H1 (cell line): ENCODE results near the gene L3MBTL1. TPM values are rescaled to one million over a fixed set of nuclear protein-coding genes. Genes with fewer than 3 reads are reported as not detected.

Experiments used
- CTCF ChIA-PET: fragments of 300-600 bp; sonication (Branson Sonifier 250); formaldehyde crosslinking; loops from one replicate; lab custom pipeline; 2021; ENCODE audit not compliant: partially characterized antibody; lab: Charles Lee
- POLR2A ChIA-PET: fragments of 300-600 bp; sonication (Branson Sonifier 250); formaldehyde crosslinking; loops from one replicate; lab custom pipeline; 2021; ENCODE audit warnings: inconsistent platforms; ENCODE audit not compliant: partially characterized antibody; lab: Charles Lee
- DNase-seq, 2 experiments: peaks; one replicate each; pipeline versions ENCODE4 v3.0.0 to v3.0.0-alpha.2; 2010 to 2022; ENCODE audit warnings: low spot score in 2 of 2, low read depth in 1 of 2, mixed read lengths in 1 of 2
- FAIRE-seq: peaks from 2 replicates; lab custom pipeline; 2011; peaks lifted over from hg19 to GRCh38; lab: Jason Lieb, UNC
- H2AFZ ChIP-seq: 2 replicates; pipeline ENCODE4 v1.8.1; 2012; ENCODE audit warnings: low read length, inconsistent platforms
- H2AK5ac ChIP-seq: 2 replicates; pipeline ENCODE4 v1.6.1; 2013; ENCODE audit warnings: low read depth, low read length
- H2BK120ac ChIP-seq: replicated peaks from 2 replicates; pipeline ENCODE3; 2013; ENCODE audit warnings: low read depth, low read length, inconsistent platforms
- H2BK12ac ChIP-seq: 2 replicates; pipeline ENCODE4 v1.6.1; 2013; ENCODE audit warnings: low read depth, low read length
- H2BK15ac ChIP-seq: 2 replicates; pipeline ENCODE4 v1.6.1; 2013; ENCODE audit warnings: low read length
- H2BK20ac ChIP-seq: 2 replicates; pipeline ENCODE4 v1.6.1; 2013; ENCODE audit warnings: low read length
- H2BK5ac ChIP-seq: 2 replicates; pipeline ENCODE4 v1.6.1; 2013; ENCODE audit warnings: low read depth, low read length
- H3K14ac ChIP-seq: 2 replicates; pipeline ENCODE4 v1.6.1; 2013; ENCODE audit warnings: inconsistent platforms; ENCODE audit not compliant: insufficient read length
- H3K18ac ChIP-seq: 2 replicates; pipeline ENCODE4 v1.6.1; 2013; ENCODE audit warnings: low read length; ENCODE audit errors: extremely low read depth
- H3K23ac ChIP-seq: 2 replicates; pipeline ENCODE4 v1.6.1; 2013; ENCODE audit warnings: inconsistent platforms; ENCODE audit not compliant: insufficient read length
- H3K23me2 ChIP-seq: 2 replicates; pipeline ENCODE4 v1.6.1; 2013; ENCODE audit warnings: low read depth, low read length
- H3K27ac ChIP-seq: 2 replicates; pipeline ENCODE4 v1.6.1; 2011; ENCODE audit warnings: low read depth, low read length, inconsistent platforms
- H3K27me3 ChIP-seq, 4 experiments: replicated peaks in 1 of 4; 1 replicate in 1 of 4; 2 replicates in 3 of 4; pipeline versions ENCODE4 v1.6.1 to v1.8.1; 2011 to 2013; ENCODE audit warnings: low read length in 3 of 4, mild to moderate bottlenecking in 3 of 4, inconsistent platforms in 2 of 4, mixed read lengths in 2 of 4, moderate library complexity in 1 of 4; ENCODE audit not compliant: control insufficient read depth in 3 of 4, insufficient read depth in 3 of 4; ENCODE audit errors: extremely low read depth in 1 of 4
- H3K36me3 ChIP-seq, 4 experiments: 2 replicates each; pipeline versions ENCODE4 v1.6.1 to v1.8.1; 2011 to 2013; ENCODE audit warnings: mild to moderate bottlenecking in 4 of 4, low read length in 3 of 4, moderate library complexity in 2 of 4, control low read depth in 1 of 4, inconsistent platforms in 1 of 4; ENCODE audit not compliant: insufficient read depth in 4 of 4, control insufficient read depth in 2 of 4
- H3K4ac ChIP-seq: replicated peaks from 2 replicates; pipeline ENCODE3; 2013; ENCODE audit warnings: low read length, low read depth, mixed read lengths, inconsistent platforms; ENCODE audit not compliant: insufficient read length
- H3K4me1 ChIP-seq, 4 experiments: replicated peaks in 1 of 4; 1 replicate in 1 of 4; 2 replicates in 3 of 4; pipeline versions ENCODE4 v1.6.1 to v1.8.1; 2011 to 2013; ENCODE audit warnings: low read length in 3 of 4, inconsistent platforms in 2 of 4, mixed read lengths in 1 of 4; ENCODE audit not compliant: insufficient read depth in 4 of 4, control insufficient read depth in 3 of 4
- H3K4me2 ChIP-seq, 2 experiments: 2 replicates each; pipeline versions ENCODE4 v1.6.1 to v1.8.1; 2011 to 2013; ENCODE audit warnings: low read depth in 2 of 2, low read length in 2 of 2, control low read depth in 1 of 2, inconsistent platforms in 1 of 2, mild to moderate bottlenecking in 1 of 2; ENCODE audit not compliant: insufficient read depth in 1 of 2
- H3K4me3 ChIP-seq, 4 experiments: fragments of 200-600, 300-600 bp in 1 of 4; sonication (generic), shearing (Covaris generic), sonication (Bioruptor Twin) in 1 of 4; 2 replicates each; pipeline versions ENCODE4 v1.5.1 to v1.8.1; 2011 to 2016; ENCODE audit warnings: low read length in 4 of 4, low read depth in 3 of 4, control low read depth in 2 of 4, inconsistent platforms in 2 of 4, mild to moderate bottlenecking in 2 of 4, mixed read lengths in 1 of 4, moderate library complexity in 1 of 4; ENCODE audit not compliant: insufficient read depth in 2 of 4; ENCODE audit errors: extremely low read depth in 1 of 4
- H3K56ac ChIP-seq: replicated peaks from 2 replicates; pipeline ENCODE3; 2013; ENCODE audit warnings: low read depth, mild to moderate bottlenecking, mixed read lengths, low read length, inconsistent platforms; ENCODE audit not compliant: insufficient read length
- H3K79me1 ChIP-seq: 2 replicates; pipeline ENCODE4 v1.6.1; 2013; ENCODE audit warnings: low read depth, low read length, control low read depth
- H3K79me2 ChIP-seq, 2 experiments: 2 replicates each; pipeline versions ENCODE4 v1.6.1 to v1.8.1; 2012 to 2013; ENCODE audit warnings: low read length in 2 of 2, mild to moderate bottlenecking in 2 of 2, inconsistent platforms in 1 of 2; ENCODE audit not compliant: insufficient read depth in 2 of 2, control insufficient read depth in 1 of 2
- H3K9ac ChIP-seq, 4 experiments: replicated peaks in 1 of 4; 1 replicate in 1 of 4; 2 replicates in 3 of 4; pipeline versions ENCODE4 v1.6.1 to v1.8.1; 2011 to 2013; ENCODE audit warnings: low read depth in 3 of 4, low read length in 3 of 4, control low read depth in 2 of 4, mild to moderate bottlenecking in 2 of 4, moderate library complexity in 2 of 4, inconsistent platforms in 1 of 4; ENCODE audit errors: extremely low read depth in 1 of 4
- H3K9me3 ChIP-seq, 2 experiments: 2 replicates each; pipeline versions ENCODE4 v1.6.1 to v1.8.1; 2012 to 2013; ENCODE audit warnings: mild to moderate bottlenecking in 2 of 2, moderate library complexity in 2 of 2, control low read depth in 1 of 2, inconsistent platforms in 1 of 2, low read depth in 1 of 2, low read length in 1 of 2, mixed read lengths in 1 of 2; ENCODE audit not compliant: insufficient read depth in 2 of 2
- H4K20me1 ChIP-seq, 2 experiments: replicated peaks in 1 of 2; 2 replicates each; pipeline versions ENCODE3 to v1.8.1; 2011 to 2013; ENCODE audit warnings: inconsistent platforms in 2 of 2, low read length in 2 of 2, mild to moderate bottlenecking in 1 of 2; ENCODE audit not compliant: insufficient read depth in 2 of 2, control insufficient read depth in 1 of 2
- H4K5ac ChIP-seq: 2 replicates; pipeline ENCODE4 v1.6.1; 2013; ENCODE audit warnings: low read length, low read depth, mixed read lengths, inconsistent platforms; ENCODE audit not compliant: insufficient read length
- H4K8ac ChIP-seq: 2 replicates; pipeline ENCODE4 v1.8.0; 2013; ENCODE audit warnings: mild to moderate bottlenecking, moderate library complexity, low read length, inconsistent platforms; ENCODE audit not compliant: insufficient read depth; ENCODE audit errors: extremely low read depth
- H4K91ac ChIP-seq: replicated peaks from 2 replicates; pipeline ENCODE3; 2013; ENCODE audit warnings: low read length, mixed read lengths, inconsistent platforms; ENCODE audit not compliant: insufficient read length
- ASH2L ChIP-seq: fragments of 200-600, 300-600 bp; sonication (generic); IDR thresholded peaks from one replicate; pipeline ENCODE4 v1.7.1; 2017; ENCODE audit warnings: low read length
- ATF3 ChIP-seq: IDR thresholded peaks from 2 replicates; pipeline ENCODE4 v1.6.1; 2011; ENCODE audit warnings: low read depth, mild to moderate bottlenecking, low read length; ENCODE audit not compliant: insufficient read depth
- CBX5 ChIP-seq: fragments of 300-800, 300-1000 bp; sonication (generic); IDR thresholded peaks from 2 replicates; pipeline ENCODE4 v1.7.1; 2016; ENCODE audit warnings: antibody characterized with exemption, low read length, low read depth
- CEBPB ChIP-seq: IDR thresholded peaks from 2 replicates; pipeline ENCODE4 v1.6.1; 2012; ENCODE audit warnings: low read depth, low read length
- CREB1 ChIP-seq: IDR thresholded peaks from 2 replicates; pipeline ENCODE4 v1.6.1; 2012; ENCODE audit warnings: inconsistent platforms
- GTF2F1 ChIP-seq: IDR thresholded peaks from 2 replicates; pipeline ENCODE4 v1.6.1; 2012; ENCODE audit warnings: low read depth, low read length, improper control_type of control experiment, borderline replicate concordance
- JUND ChIP-seq: IDR thresholded peaks from 2 replicates; pipeline ENCODE4 v1.6.1; 2011; ENCODE audit warnings: mild to moderate bottlenecking, improper control_type of control experiment, low read length
- KDM4A ChIP-seq: IDR thresholded peaks from one replicate; pipeline ENCODE4 v1.7.1; 2012; ENCODE audit warnings: low read depth, mild to moderate bottlenecking, moderate library complexity, low read length, inconsistent platforms; ENCODE audit not compliant: severe bottlenecking
- RBBP5 ChIP-seq: IDR thresholded peaks from 2 replicates; pipeline ENCODE4 v1.7.1; 2012; ENCODE audit warnings: low read depth, mild to moderate bottlenecking, inconsistent platforms, low read length, moderate library complexity, borderline replicate concordance
- RFX5 ChIP-seq: IDR thresholded peaks from 2 replicates; pipeline ENCODE4 v1.6.1; 2011; ENCODE audit warnings: low read depth, low read length, improper control_type of control experiment, borderline replicate concordance
- SP1 ChIP-seq: IDR thresholded peaks from 2 replicates; pipeline ENCODE4 v1.6.1; 2011; ENCODE audit warnings: low read depth, low read length
- WGBS, 2 experiments: shearing (Covaris generic) in 1 of 2; methylation state at CpG; one replicate each; pipeline versions ENCODE4 v1.1.6 to v1.1.7; 2013 to 2015; ENCODE audit warnings: low lambda C conversion rate in 2 of 2, mixed read lengths in 2 of 2, inconsistent platforms in 1 of 2, low coverage in 1 of 2, missing lambda C conversion rate in 1 of 2; ENCODE audit not compliant: insufficient replicate concordance in 2 of 2, insufficient coverage in 1 of 2, insufficient read length in 1 of 2; ENCODE audit errors: extremely low coverage in 1 of 2, missing lambda C conversion rate in 1 of 2; 5-methylcytosine and 5-hydroxymethylcytosine counted together
- polyA plus RNA-seq, 7 experiments: library from polyadenylated mRNA; depleted of rRNA in 3 of 7; stranded (reverse) in 5 of 7; unstranded in 2 of 7; fragments of >200 nt in 5 of 7; fragments of 200-250 nt in 2 of 7; gene quantifications; 1 replicate in 5 of 7; 2 replicates in 1 of 7; 4 replicates in 1 of 7; pipeline versions ENCODE4 v1.2.1 to v1.2.3, GENCODE V29; 2011 to 2013; ENCODE audit warnings: missing spikeins in 2 of 7, mixed read lengths in 2 of 7
- total RNA-seq: library from RNA; stranded (reverse); fragmentation: NEBNext Ultra II Directional; extraction: Animal tissue kit (Norgen Biotek cat#: 25700); gene quantifications from 2 replicates; pipeline ENCODE4 v1.2.1, GENCODE V29; 2021

L3MBTL1 gene
- total and polyA plus RNA-seq, 2 of the 8 experiments (the other 6 are each of a cell fraction or from before 2014, with no cell fraction given) = 11.9 to 17.0 TPM

- no peaks in the 10 kb centered on the region for H3K27me3 ChIP-seq
- no peak overlapping the region for H4K8ac ChIP-seq
- no peak overlapping the region for H3K56ac ChIP-seq
- H2AK5ac ChIP-seq = no peak overlapping the region
- whole genome bisulfite sequencing, 2 experiments = 70% methylated on average over 1 of the region's 3 CpGs; no CpG with 5 or more reads in 1 of the 2 experiments
- CTCF ChIA-PET = interaction anchor here (1.5 to 7.7 kb wide), 3 partner anchors 12 to 122 kb away, joined by 3 to 43 read pairs (median 9); partner anchors contain the start of gene SGK2
- no peaks in the 10 kb centered on the region for H3K79me2 ChIP-seq
- TF ChIP-seq RFX5 = no peak
- no peak for TF ChIP-seq ASH2L
- no peak for TF ChIP-seq GTF2F1
- TF ChIP-seq JUND = no peak
- no peak for TF ChIP-seq KDM4A
- no peak for TF ChIP-seq SP1
- TF ChIP-seq CREB1 = no peak
- no peak for TF ChIP-seq RBBP5
- TF ChIP-seq CBX5 = no peak
- TF ChIP-seq CEBPB = no peak
- no peak for TF ChIP-seq ATF3
- TF ChIP-seq, all 59 proteins: peak for 0
- POLR2A ChIA-PET = interaction anchor here (0.7 to 1.6 kb wide), 3 partner anchors 12 to 17 kb away, joined by 3 to 4 read pairs (median 3); no protein-coding TSS in a partner anchor
- H3K9ac ChIP-seq = no peak overlapping the region
- no peak overlapping the region for H3K4me2 ChIP-seq
- H3K4me1 ChIP-seq = no peaks in the 10 kb centered on the region
- no peak overlapping the region for H3K27ac ChIP-seq
- H4K91ac ChIP-seq = no peak overlapping the region
- H3K79me1 ChIP-seq = no peaks in the 10 kb centered on the region
- no peak overlapping the region for H3K23ac ChIP-seq
- H4K5ac ChIP-seq = no peak overlapping the region
- no peak for FAIRE-seq
- H4K20me1 ChIP-seq = no peaks in the 10 kb centered on the region
- H3K4ac ChIP-seq = no peak overlapping the region
- H3K9me3 ChIP-seq = no peaks in the 10 kb centered on the region
- H3K36me3 ChIP-seq = no peaks in the 10 kb centered on the region
- H2BK120ac ChIP-seq = no peak overlapping the region
- no peak overlapping the region for H2BK20ac ChIP-seq
- no peak overlapping the region for H3K4me3 ChIP-seq
- DNase-seq = no peak
- no peak overlapping the region for H3K18ac ChIP-seq
- no peak overlapping the region for H2BK15ac ChIP-seq
- no peak overlapping the region for H2BK5ac ChIP-seq
- H3K14ac ChIP-seq = no peak overlapping the region
- H3K23me2 ChIP-seq = no peaks in the 10 kb centered on the region
- H2AFZ ChIP-seq = no peak overlapping the region
- H2BK12ac ChIP-seq = no peak overlapping the region
These were observed 63.8 kb downstream of the L3MBTL1 start for GRCh38 chr20:43571310-43571709.
